GM21529 (cell line): Measurements from ENCODE around the gene TESK2.

Source experiments
- ATAC-seq: cut with Tn5 transposase; IDR thresholded peaks from one replicate; pipeline ENCODE4 v1.9.1; 2021; ENCODE audit not compliant: unreplicated experiment

TESK2 gene

GRCh38 chr1:45314266-45314665 is 176.7 kb downstream of the TESK2 start:
- no peak for ATAC-seq

- ATAC-seq = no peak
These were observed 184.1 kb downstream of the TESK2 start for GRCh38 chr1:45306905-45307304.

GRCh38 chr1:45306319-45306718 is 184.6 kb downstream of the TESK2 start:
- no peak for ATAC-seq

- ATAC-seq = no peak
These were observed 185.7 kb downstream of the TESK2 start for GRCh38 chr1:45305231-45305630.

- peak; percentile 5 for ATAC-seq
These were observed 186.5 kb downstream of the TESK2 start for GRCh38 chr1:45304311-45305081.

GRCh38 chr1:45303520-45304310 is 187.2 kb downstream of the TESK2 start:
- ATAC-seq = peak; percentile 71

- ATAC-seq = no peak
These were observed 188.3 kb downstream of the TESK2 start for GRCh38 chr1:45302505-45303150.

GRCh38 chr1:45300669-45300997 is 190.3 kb downstream of the TESK2 start:
- no peak for ATAC-seq

GRCh38 chr1:45299981-45300668 is 190.8 kb downstream of the TESK2 start:
- ATAC-seq = no peak

- ATAC-seq = no peak
These were observed 191.7 kb downstream of the TESK2 start for GRCh38 chr1:45299296-45299695.

- ATAC-seq = no peak
These were observed 193.2 kb downstream of the TESK2 start for GRCh38 chr1:45297666-45298356.
